Right lobe of liver (tissue), 4 donors: ENCODE measurements around the gene TIMP3.

Experiments
- CTCF ChIP-seq, 4 donors: fragments of 200-600 bp in 3 of 4; fragments of 450-650 bp in 1 of 4; IDR thresholded peaks; one replicate each; pipeline versions ENCODE4 v1.5.1 to v1.8.0; 2016 to 2022; ENCODE audit warnings: antibody characterized with exemption in 4 of 4, mild to moderate bottlenecking in 2 of 4
- POLR2A ChIP-seq: fragments of 450-650 bp; IDR thresholded peaks from one replicate; pipeline ENCODE4 v1.6.1; 2017; ENCODE audit warnings: antibody characterized with exemption, mild to moderate bottlenecking
- donor health status: DM: no; HTN: no; CAD: no.
- donor health status: DM: no; HTN: no; CAD: no.
- donor health status: DM: no; HTN: yes; CAD: no.

DNA sequence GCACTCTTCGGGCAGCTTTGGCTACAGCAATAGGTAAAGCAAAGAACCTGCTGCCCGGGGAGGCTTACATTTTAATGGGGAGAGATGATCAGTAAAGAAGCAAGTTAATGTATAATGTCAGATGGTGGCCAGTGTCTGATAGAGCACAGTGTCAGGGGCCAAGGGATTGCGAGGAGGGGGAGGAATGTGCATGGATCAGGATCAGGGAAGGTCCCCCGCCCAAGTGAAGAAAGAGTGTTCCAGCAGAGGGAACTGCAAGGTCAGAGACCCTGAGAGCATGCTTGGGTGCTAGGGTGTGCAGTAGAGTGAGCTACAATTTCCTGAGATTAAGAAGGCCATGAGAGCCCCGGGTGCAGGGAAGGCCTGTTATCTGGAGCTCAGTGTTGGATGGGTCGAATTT, 39.7 kb downstream of the TIMP3 start:
- TF ChIP-seq CTCF (IDR thresholded peaks at IDR 0.05): no peak
- TF ChIP-seq POLR2A: no peak
